NCI-H526 treated with DMSO at 0.1 percent for 48 hours (cell line): ENCODE data around the gene CD81.
A peak's percentile ranks its signal among the peaks of the same experiment; 100 is the strongest.

Experiments used
- DNase-seq: peaks from one replicate; lab custom pipeline; 2025; lab: John Stamatoyannopoulos, UW

CD81 gene

DNA sequence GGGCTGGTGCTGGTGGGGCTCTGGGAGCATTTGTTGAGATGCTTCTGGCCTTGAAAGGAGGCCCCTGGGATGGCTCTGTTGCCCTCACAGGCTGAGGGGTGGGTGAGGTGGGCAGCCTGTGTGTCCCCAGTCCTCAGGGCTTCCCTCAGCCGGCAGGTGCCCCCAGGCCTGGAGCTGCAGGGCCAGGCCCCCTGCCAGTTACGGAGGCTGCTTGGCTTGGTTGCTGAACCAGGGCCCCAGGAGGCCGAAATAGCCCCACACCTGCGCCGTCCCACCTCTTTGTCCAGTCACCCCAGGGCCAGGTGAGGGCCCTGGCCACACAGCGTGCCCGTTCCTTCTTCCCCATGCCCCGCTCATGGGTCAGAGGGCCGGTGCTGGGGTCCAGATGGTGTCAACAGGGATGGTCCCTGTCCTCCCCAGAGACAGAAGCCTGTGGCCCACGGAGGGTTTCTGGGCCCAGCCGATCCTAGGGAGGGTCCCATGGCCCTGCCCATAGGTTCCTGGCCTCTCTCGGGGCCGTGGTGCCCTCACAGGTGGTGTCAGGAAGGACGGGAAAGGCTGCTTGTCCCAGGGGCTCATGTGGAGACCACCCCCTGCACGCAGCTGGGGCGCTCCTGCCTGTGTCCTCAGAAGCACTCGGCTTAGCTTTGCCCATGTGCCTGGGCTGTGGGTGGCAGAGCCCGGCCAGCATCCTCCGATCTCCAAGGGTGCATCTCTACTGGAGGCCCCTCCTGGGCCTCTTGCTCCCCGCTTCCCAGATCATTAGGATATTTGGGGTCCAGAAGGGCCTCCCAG lies 14.3 kb downstream of the CD81 start:
- no peak for DNase-seq

DNA sequence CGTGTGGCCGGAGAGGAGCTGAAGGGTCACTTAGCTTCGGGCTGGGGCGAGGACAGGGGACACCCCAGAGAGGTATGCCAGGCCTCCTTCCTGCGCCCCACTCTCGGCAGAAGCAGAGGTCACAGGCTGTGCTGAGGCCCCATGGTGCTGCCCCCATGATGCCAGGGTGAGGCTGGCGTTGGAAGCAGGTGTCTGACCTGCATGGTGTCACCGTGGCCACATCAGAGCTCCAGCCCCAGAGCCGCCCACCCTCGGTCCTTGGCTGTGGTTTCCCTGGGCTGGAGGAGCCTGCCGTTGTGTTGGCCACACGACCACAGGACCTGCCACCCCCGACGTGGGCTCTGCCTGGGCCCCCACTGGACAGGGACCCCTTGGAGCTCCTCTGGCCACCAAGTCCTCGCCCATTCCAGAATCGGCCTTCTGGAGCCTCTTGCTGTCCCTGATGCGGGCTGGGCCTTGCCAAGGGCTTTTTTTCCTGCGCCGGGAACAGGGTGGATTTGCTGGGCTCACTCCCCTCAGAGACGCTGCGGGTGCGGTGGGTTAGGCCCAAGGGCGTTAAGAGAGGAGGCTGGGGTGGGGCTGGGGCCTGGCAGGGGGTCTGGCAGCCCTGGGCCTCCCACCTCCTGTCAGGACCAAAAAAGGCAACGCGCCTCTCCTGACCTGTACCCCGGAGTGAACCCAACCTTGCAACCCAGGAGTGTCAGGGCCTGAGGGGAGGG lies 15.3 kb downstream of the CD81 start:
- no peak for DNase-seq

DNA sequence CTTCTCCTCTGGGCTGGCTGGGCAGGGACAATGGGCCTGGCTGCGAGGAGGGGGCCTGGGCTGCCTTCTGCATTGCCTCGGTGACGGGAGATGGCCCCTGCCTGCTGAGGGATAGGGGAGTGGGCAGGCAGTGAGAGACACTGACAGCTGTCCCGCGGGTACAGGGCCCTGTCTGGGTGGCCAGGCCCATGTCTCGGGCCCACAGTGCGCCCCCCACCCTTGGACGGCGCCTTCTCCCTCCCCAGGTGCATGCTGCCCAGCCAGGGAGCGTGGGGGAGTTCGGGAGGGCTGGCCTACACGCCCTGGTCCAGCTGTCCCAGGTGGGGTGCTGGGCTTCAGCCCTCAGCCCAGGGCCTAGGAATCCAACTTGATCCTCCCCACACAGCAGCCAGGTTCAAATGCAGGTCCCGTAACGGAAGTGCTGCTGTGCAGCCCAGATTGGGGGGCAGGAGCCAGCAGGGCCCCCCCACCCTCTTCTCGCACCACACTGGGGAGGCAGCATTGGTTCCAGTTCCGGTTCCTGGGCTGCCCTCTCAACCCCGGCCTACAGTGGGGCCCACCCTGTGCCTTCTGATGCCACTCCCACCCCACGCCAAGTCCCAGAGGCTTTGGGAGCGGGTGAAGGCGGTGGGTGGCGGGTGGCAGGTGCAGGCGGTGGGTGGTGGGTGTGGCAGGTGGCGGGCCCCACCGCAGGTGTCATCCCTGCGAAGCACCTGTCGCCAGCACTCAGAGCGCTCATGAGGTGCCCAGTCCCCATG lies 16.2 kb downstream of the CD81 start:
- DNase-seq, result no peak

DNA sequence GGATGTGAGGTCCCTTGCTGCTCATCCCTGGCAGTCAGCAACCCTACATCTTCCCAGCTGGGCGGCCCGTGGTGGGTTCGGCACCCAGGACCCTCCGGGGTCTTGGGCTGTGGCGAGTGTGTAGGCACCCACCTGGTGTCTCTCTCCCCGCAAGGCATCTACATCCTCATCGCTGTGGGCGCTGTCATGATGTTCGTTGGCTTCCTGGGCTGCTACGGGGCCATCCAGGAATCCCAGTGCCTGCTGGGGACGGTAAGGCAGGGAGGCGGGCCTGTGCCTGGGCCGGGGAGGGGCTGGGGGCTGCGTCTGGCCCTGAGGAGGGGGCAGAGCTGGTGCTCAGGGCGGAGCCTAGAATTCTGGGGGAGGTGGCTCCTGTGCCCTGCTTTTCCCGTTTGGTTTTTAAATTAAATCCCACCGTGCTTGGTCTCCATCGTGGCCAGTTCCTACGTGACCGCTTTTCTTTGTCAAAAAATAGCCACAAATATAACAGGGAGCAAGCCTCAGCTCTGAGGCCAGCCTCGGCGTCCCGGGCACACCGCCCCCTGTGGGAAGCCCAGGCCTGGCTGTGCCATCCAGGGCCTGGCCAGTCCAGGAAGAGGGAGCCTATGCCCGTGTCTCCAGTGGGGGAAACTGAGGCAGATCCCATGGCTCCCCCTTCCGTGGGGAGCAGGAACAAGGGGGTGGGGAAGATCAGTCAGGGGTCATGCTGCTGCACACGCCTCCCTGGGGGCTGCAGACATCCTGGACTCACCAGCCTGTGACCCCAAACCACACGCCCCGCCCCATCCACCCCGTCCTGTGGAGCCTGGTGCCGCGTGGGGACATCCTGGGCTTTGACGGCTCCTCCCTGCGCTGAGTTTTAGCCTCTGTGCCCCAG lies 17.1 kb downstream of the CD81 start:
- no peak for DNase-seq

DNA sequence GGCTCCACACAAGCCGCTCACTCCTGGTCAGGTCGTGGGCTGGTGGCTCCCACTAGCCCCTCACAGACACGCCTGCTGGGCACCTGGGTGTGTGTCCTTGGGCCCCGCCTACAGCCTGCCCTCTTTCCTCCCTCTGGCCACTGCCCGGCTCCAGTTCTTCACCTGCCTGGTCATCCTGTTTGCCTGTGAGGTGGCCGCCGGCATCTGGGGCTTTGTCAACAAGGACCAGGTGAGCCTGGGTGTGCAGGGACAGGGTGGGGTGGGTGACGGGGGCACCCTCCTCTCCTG lies 17.7 kb downstream of the CD81 start:
- no peak for DNase-seq

DNA sequence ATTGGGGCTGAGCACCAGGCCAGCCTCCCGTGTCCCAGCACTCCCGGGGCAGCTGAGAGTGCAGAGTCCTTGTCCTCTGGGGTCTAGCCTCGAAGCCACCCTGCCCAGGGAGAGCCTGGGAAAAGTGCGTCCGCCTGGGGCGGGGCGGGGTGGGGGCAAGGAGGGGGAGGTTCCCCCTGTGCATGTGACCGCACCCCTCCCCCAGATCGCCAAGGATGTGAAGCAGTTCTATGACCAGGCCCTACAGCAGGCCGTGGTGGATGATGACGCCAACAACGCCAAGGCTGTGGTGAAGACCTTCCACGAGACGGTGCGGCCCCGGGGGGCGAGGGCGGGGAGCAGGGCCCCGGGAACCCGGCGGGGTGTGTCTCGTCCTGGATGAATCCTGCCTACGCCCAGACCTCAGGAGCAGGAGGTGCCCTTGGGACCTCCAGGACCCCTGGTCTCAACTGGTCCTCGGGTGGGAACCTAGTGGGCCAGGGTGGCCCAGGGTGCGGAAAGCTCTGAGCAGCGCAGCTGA lies 18.2 kb downstream of the CD81 start:
- no peak for DNase-seq

DNA sequence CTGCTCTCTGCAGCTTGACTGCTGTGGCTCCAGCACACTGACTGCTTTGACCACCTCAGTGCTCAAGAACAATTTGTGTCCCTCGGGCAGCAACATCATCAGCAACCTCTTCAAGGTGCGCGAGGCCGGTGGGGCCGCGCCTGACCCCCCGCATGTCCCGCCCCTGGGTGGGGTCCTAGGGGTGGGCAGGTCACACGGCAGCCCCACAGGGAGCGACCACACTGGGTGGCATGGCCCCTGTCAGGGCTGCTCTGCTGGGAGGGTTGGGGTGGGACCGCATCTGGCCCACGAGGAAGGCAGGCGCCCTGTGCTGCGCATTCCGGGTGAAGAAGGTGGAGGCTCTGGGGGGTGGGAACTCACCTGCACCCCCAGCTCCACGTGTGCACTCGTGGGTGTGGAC lies 18.7 kb downstream of the CD81 start:
- DNase-seq, result no peak

DNA sequence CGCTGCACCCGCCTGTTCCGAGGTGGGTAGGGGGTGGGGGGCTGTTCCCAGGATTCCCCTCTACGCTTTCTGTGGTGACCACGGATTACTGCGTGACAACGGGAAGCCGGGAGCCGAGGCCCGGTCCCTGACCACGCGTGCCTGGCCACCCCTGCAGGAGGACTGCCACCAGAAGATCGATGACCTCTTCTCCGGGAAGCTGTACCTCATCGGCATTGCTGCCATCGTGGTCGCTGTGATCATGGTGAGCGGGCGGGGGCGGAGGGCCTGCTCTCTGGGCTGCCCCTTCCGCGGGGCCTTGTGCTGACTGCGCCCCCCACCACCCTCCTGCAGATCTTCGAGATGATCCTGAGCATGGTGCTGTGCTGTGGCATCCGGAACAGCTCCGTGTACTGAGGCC lies 19.4 kb downstream of the CD81 start:
- DNase-seq, result no peak

DNA sequence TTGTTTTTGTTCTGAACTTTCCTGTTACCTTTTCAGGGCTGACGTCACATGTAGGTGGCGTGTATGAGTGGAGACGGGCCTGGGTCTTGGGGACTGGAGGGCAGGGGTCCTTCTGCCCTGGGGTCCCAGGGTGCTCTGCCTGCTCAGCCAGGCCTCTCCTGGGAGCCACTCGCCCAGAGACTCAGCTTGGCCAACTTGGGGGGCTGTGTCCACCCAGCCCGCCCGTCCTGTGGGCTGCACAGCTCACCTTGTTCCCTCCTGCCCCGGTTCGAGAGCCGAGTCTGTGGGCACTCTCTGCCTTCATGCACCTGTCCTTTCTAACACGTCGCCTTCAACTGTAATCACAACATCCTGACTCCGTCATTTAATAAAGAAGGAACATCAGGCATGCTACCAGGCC lies 19.9 kb downstream of the CD81 start:
- DNase-seq, result no peak

DNA sequence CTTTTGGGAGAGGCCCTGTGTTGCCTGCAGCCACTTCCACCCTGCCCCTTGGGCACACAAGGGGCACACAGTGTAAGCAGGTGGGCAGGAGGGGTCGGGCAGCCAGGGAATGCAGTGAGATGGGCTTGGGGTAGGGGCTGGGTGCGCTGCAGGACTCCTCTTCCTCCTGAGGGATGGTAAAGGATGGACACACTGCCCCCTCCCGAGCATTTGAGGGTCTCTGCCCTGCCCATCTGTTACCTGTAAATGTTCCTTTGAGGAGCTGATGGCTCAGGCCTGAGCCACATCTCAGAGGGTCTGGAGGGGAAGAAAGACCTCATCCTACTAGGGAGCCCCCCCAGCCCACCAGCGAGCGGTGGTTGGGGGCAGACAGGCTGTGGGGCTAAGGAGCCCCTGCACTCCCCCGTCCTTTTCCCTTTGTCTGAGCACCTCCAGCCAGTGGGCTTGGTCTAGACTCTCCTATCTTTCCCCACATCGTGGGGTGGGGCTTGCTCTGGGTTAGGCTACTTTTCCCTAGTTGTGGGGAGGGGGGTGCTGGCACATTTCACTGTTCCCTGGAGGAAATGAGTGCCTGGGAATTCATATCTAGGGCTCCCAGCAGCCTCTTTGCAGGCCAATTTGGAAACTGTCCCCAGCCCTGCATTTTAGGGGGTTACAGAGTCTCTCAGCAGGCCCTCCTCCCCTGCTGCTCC lies 21.7 kb downstream of the CD81 start:
- DNase-seq, result no peak

DNA sequence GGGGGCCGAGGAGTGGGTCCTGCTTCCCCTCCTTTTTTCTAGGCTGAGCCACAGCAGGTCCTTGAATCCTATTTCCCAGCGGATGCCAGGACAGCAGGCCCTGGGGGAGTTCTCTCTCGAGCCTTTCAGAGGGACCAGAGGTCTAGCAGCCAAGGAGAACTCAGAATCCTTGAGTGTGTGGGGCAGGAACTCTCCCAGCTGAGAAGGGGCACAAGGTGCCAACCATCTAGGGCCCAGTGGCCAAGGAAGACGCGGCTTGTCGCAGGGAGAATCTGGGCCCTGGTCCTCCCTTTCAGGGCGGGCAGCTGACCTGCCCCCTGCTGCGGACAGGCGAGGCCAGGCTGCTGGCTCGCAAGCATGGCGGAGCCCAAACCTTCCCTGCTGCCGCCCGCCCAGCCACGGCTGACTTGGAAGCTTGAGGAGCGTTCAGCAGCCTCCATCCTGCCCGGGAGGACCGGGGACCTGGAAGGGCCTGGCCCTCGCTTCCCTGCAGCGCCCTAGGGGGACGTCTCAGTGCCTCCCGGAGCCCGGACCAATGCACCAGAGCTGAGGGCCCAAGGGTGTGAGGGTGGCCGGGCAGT lies 22.5 kb downstream of the CD81 start:
- no peak for DNase-seq

DNA sequence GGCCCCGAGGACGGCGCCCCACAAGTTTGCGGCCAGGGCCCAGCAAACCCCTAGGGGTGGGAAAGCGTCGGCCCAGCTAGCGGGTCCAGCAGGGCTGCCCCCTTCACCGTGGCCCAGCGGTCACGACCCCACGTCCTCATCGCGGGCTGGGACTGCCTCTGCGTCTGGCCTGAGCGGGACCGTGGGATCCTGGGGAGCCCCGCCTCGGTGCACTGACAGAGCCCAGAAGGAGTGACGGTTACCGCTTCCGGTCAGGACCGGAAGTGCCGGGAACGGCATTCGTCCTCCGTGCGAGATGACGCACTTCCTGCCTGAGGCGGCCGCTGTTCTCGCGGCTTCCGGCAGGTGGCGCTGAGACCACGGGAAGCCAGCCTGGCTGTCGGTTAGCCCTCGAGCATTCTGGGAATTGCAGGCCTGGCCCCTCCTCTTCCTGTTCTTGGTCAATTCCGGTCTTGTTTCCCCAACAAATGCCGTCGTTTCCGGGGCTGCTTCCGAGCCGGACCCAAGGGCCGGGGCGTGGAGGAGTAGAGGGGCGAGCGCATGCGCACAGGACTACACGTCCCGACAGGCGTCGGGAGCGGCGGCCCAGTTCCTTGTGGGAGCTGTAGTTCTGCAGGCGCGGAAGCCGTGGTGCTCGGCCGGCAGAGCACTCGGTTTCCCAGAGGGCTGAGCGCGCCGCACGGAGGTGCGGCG lies 23.1 kb downstream of the CD81 start, which contains the start of gene TSSC4:
TSS of gene TSSC4 (plus strand) at position 682 of the 693 bp plus-strand sequence. CDS start 1,884 bp downstream, outside the sequence.
- DNase-seq, result peak; percentile 100

DNA sequence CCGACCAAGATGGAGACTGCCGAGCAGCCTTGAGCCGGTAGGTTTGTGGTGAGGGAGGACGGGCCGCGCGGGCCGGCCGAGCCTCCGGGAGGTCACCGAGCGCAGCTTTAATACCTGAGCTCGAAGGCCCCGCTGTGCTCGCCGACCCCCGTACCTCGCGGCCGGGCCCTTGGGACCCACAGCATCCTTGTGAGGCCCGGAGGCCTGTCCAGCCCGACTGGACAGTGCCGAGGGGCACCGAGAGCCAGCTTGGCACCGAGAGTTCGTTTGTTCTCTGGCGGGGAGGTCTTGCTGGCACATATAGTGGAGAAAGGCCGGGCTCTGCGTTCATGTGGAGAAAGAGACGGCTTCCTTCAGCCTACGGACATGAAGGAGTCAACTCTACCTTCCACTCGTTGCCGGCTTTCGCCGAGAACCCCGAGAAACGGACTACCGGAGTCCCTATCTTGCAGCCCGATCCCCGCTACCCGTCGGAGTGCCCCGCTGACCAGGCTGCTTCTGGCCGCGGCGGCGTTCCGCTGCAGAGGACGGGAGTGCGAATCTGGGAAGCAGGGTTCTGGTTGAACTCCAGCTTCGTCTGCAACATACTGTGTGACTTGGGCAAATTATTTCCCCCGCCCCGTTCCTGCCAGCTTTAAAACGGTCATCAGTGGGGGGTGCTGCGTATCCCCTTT lies 23.8 kb downstream of the CD81 start:
- no peak for DNase-seq

DNA sequence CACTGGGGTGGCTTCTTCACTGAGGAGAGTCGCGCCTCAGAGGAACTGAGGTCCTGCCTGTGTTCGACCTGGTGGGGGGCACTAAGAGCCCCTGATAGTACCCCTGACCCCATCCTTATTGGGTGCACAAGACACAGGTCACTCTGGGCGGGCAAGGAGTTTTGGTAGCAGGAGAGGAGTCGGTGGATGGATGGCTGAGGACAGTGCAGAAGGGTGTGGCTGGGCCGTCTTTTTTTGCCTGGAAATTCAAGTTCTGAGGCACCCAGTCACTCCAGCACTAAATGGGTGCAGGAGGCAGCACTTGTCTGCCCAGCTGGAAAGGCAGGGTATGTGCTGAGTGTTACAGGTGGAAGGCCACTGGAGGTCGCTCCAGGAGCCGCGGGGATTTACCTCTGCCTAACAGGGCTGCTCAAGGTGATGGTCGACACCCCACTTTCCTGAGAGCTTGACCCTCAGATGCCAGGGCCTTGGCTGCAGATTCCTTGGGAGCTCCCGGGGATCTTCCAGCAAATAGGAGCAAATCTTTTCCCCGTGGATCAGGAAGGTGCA lies 24.4 kb downstream of the CD81 start:
- no peak for DNase-seq

DNA sequence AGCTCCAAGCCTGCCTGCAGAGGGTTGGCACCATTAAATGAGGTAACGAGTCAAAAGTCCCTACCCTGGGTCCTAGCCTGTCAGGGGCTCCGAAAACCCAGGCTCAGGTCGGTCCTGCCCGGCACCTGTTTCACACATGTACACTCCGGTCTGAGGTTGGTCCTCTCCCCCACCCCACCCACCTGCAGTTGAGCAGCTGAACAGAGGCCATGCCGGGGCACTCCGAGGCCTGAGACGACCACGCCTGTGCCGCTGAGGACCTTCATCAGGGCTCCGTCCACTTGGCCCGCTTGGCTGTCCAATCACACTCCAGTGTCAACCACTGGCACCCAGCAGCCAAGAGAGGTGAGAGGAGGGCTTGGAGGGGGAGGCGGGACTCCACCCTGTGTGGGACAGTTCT lies 25.0 kb downstream of the CD81 start:
- no peak for DNase-seq

DNA sequence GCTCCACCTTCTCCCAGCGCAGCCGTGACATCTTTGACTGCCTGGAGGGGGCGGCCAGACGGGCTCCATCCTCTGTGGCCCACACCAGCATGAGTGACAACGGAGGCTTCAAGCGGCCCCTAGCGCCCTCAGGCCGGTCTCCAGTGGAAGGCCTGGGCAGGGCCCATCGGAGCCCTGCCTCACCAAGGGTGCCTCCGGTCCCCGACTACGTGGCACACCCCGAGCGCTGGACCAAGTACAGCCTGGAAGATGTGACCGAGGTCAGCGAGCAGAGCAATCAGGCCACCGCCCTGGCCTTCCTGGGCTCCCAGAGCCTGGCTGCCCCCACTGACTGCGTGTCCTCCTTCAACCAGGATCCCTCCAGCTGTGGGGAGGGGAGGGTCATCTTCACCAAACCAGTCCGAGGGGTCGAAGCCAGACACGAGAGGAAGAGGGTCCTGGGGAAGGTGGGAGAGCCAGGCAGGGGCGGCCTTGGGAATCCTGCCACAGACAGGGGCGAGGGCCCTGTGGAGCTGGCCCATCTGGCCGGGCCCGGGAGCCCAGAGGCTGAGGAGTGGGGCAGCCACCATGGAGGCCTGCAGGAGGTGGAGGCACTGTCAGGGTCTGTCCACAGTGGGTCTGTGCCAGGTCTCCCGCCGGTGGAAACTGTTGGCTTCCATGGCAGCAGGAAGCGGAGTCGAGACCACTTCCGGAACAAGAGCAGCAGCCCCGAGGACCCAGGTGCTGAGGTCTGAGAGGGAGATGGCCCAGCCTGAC lies 26.0 kb downstream of the CD81 start:
- no peak for DNase-seq

DNA sequence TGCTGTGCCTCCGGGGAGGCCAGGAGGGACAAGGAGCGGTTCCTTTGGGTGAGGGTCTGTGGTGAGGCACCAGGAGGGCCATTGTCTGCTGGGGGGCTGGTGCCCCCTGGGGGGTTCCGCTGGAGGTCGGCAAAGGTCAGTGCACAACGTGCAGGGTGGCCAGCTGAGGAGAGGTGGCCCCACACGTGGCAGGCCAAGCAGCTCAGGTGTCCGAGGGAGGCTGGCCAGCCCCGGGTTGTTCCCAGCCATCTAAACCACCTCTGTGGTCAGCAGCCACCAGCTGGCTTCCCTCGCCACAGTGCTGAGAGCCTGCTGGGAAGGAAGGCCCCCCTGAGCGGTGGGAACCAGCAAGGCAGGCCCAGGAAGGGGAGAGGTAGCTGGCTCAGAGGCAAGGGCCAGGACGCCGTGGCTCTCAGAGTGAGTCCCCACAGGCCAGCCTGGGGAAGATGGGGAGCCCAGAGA lies 27.7 kb downstream of the CD81 start:
- no peak for DNase-seq

DNA sequence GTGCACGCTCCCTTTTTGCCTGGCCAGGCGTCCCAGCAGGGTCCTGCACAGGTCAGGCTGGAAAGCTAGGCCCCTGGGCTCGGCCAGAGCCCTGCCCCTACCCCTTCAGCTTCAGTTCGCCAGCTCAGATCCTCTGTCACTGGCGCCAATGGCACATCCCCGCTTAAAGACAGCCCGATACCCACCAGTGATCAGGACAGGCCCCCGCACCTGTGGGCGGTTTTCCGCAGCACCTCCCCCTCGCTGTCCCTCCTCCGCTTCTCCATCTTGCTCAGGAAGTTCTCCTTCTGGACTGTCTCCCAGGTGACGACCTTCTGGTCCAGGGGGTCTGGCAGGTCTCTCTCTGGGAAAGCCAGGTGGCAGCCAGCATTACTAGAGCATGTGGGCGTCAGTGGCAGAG lies 29.3 kb downstream of the CD81 start:
- no peak for DNase-seq
